GM10266 (cell line): Measurements from ENCODE around the gene ADAMTS3.

Experiments used
- DNase-seq: peaks from one replicate; pipeline ENCODE4 v3.0.0; 2012; ENCODE audit errors: extremely low spot score
- TF ChIP-seq, protein P1 (sequence below): IDR thresholded peaks from 2 replicates; pipeline ENCODE4 v1.5.1; 2012; ENCODE audit warnings: mild to moderate bottlenecking, low read depth; ENCODE audit not compliant: control insufficient read depth, insufficient read depth; ENCODE audit errors: missing control alignments

The ADAMTS3 gene

GRCh38 chr4:72473434-72473900, 95.6 kb downstream of the ADAMTS3 start:
- DNase-seq, result no peak
- TF ChIP-seq, protein P1, sequence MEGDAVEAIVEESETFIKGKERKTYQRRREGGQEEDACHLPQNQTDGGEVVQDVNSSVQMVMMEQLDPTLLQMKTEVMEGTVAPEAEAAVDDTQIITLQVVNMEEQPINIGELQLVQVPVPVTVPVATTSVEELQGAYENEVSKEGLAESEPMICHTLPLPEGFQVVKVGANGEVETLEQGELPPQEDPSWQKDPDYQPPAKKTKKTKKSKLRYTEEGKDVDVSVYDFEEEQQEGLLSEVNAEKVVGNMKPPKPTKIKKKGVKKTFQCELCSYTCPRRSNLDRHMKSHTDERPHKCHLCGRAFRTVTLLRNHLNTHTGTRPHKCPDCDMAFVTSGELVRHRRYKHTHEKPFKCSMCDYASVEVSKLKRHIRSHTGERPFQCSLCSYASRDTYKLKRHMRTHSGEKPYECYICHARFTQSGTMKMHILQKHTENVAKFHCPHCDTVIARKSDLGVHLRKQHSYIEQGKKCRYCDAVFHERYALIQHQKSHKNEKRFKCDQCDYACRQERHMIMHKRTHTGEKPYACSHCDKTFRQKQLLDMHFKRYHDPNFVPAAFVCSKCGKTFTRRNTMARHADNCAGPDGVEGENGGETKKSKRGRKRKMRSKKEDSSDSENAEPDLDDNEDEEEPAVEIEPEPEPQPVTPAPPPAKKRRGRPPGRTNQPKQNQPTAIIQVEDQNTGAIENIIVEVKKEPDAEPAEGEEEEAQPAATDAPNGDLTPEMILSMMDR, result no peak

GRCh38 chr4:72471816-72472215, 97.2 kb downstream of the ADAMTS3 start:
- TF ChIP-seq, protein P1, result no peak
- DNase-seq, result no peak

DNA sequence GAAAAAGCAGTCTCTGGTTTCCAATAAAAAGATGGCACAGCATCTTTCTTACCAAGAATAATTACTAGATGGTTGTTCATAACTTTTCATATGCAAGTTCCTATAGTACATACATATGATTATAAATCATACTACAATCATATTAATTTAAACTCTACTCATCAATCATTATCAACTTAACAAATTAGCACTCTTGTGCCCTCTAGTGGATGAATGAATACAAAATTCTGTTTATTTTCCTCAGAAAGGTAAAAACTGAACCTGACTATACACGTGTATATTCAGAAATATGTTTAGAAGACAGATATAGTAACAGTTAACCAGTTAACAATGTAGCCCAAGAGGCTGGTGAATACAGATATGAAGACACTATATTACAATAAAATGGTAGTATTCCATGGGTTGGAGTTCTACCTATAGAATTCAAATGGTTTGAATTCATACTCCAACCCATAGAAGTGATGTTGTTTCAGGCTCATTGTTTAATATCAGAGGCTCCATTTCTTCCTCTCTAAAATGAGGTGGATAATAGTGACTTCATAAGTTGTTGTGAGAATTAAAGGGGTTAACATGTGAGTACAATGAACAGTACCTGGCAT, 100.0 kb downstream of the ADAMTS3 start:
- DNase-seq, result peak; percentile 9
- TF ChIP-seq, protein P1, result peak; percentile 43

DNA sequence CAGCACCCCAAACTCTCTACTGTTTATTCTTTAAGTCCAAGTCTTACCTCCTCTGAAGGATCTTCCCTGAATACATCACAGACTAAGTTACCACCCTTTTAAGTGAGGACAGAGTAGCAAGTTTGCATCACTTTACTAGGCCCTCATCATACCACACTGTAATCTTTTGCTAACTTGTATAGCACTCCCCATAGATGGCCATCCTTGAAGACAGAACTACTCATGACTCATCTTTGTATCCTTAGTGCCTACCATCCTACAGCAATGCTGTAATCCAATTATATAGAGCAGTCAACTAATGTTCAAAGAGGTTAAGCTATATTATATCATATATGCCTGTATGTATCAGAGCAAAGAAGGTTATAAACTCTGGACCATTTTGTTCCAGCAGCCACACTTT, 101.4 kb downstream of the ADAMTS3 start:
- DNase-seq, result no peak
- TF ChIP-seq, protein P1, result no peak

DNA sequence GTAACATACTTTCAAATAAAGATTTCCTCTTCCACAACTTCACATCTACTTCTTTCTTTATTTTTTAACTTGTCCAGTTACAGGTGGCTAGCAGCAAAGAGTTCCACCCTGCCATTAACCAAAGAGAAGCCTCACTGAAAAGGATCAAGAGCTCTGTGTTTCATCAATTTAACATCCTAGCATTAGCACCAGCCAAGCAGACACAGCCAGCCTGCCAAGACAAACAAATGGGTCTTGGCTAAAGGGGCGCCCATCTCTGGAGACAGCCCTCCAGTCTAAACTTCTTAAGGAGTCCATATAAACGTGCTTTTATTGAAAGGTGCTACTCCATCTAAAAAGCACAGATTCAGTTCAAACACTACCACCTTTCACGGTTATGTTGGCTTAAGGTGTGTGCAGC, 105.3 kb downstream of the ADAMTS3 start:
- TF ChIP-seq, protein P1, result no peak
- DNase-seq, result no peak

- DNase-seq, result no peak
- TF ChIP-seq, protein P1, result no peak
Measured at GRCh38 chr4:72457158-72457557, 111.9 kb downstream of the ADAMTS3 start.

GRCh38 chr4:72451349-72451748, 117.7 kb downstream of the ADAMTS3 start:
- no peak for DNase-seq
- TF ChIP-seq, protein P1, result no peak
